Immature natural killer cell (primary cell): ENCODE data around the gene NARF. TPM values are rescaled to one million over a fixed set of nuclear protein-coding genes. Genes with fewer than 3 reads are reported as not detected.
"Not testable (repeated sequence)": the region's sequence is repeated elsewhere in the genome, so short reads cannot be mapped to it uniquely, and the experiment has no call there.

ENCODE experiments used
- DNase-seq, 3 donors: peaks; one replicate each; pipeline ENCODE4 v3.0.0; 2022; ENCODE audit warnings: mixed read lengths in 1 of 3
- H3K27ac Mint-ChIP-seq, 6 donors: one replicate each; pipeline ENCODE4 v1.8.0; 2020; ENCODE audit warnings: mixed read lengths in 6 of 6, mild to moderate bottlenecking in 5 of 6, inconsistent platforms in 4 of 6, moderate library complexity in 3 of 6
- H3K27me3 Mint-ChIP-seq, 3 donors: one replicate each; pipeline ENCODE4 v1.8.0; 2020 to 2021; ENCODE audit warnings: low read depth in 3 of 3, mild to moderate bottlenecking in 3 of 3, mixed read lengths in 3 of 3, moderate library complexity in 3 of 3, inconsistent platforms in 1 of 3
- H3K36me3 Mint-ChIP-seq, 3 donors: one replicate each; pipeline ENCODE4 v1.8.0; 2020; ENCODE audit warnings: mixed read lengths in 3 of 3, inconsistent platforms in 2 of 3, mild to moderate bottlenecking in 2 of 3
- H3K4me1 Mint-ChIP-seq, 2 donors: one replicate each; pipeline ENCODE4 v1.8.0; 2020; ENCODE audit warnings: inconsistent platforms in 2 of 2, mild to moderate bottlenecking in 2 of 2, mixed read lengths in 2 of 2, moderate library complexity in 1 of 2
- H3K4me3 Mint-ChIP-seq, 5 donors: one replicate each; pipeline ENCODE4 v1.8.0; 2020; ENCODE audit warnings: mild to moderate bottlenecking in 5 of 5, mixed read lengths in 5 of 5, inconsistent platforms in 3 of 5, moderate library complexity in 3 of 5
- H3K9me3 Mint-ChIP-seq, 6 donors: one replicate each; pipeline ENCODE4 v1.8.0; 2020; ENCODE audit warnings: mild to moderate bottlenecking in 6 of 6, mixed read lengths in 6 of 6, inconsistent platforms in 4 of 6, moderate library complexity in 3 of 6
- polyA plus RNA-seq, 3 donors: library from polyadenylated mRNA; unstranded; fragments of 300-500 nt; fragmentation: Illumina TruSeq; gene quantifications; one replicate each; pipeline ENCODE4 v1.2.3, GENCODE V29; 2021

The NARF gene
- polyA plus RNA-seq: 100 to 1,000 TPM; 149 to 192 (median 179) TPM

GRCh38 chr17:82458179-82458884 lies at the start of gene NARF:
Gene NARF, plus strand, starts transcription at chr17:82458741. Its CDS starts 63 bp downstream, at chr17:82458804.
- Mint-ChIP-seq H3K4me3 (peak within 1 kb of the TSS; percentile 93 to 98 (median 96)), H3K4me1 (peaks cover 28 to 34% of the 10 kb centered on the region in 2 donors), H3K36me3 (peaks cover 7 to 16% (median 8%) of the 10 kb centered on the region in 3 donors)

GRCh38 chr17:82408938-82409318 lies 49.6 kb upstream of the NARF start:
- DNase-seq: no peak
- Mint-ChIP-seq H3K27ac (no peak overlapping the region), H3K27me3 (peaks cover 0 to 2% (median 2%) of the 10 kb centered on the region in 3 donors), H3K4me3 (no peak overlapping the region), H3K36me3 (peaks cover 0 to 17% (median 12%) of the 10 kb centered on the region in 3 donors), H3K4me1 (peaks cover 0 to 7% of the 10 kb centered on the region in 2 donors), H3K9me3 (no peaks in the 10 kb centered on the region)

More at GRCh38 chr17:82458179-82458884, at the start of gene NARF:
- peak within 1 kb of the TSS; percentile 98 to 100 (median 99) for H3K27ac Mint-ChIP-seq
- H3K27me3 Mint-ChIP-seq: peaks cover 18 to 28% (median 22%) of the 10 kb centered on the region in 3 donors
- H3K9me3 Mint-ChIP-seq: no peaks in the 10 kb centered on the region
- DNase-seq: peak; percentile 97 to 99 (median 98)

DNA sequence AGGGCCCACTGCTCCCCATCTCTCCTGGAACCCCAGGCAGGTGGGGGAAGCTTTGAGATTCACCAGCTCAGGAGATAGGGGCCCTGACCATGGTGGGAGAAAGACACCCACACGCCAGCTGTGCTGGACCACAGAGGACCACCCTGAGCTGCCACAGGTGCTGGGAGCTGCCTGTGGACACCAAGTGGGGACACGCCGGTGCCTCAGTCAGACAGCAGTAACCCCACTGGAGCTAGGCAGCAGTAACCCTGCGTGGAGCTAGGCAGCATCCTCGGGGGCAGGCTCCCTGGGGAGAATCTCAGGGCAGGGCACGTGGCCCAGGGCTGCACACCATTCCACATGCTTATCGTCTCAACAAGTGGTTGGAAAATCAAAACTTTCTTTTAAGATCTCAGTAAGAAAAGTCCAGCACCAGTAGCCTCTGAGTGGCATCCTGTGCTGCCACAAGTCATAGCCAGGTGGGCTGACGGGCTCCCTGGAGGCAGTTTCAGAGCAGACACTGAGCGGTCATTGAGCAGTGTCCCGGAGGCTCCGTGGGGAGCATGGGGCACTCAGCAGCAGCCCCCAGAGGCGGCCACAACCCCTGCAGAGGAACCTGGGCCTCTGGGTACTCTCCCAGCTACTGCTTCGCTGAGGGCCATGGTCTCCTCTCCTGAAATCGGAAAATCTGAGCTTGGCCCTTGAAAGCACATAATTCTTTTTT lies 48.4 kb upstream of the NARF start:
- no peak overlapping the region for H3K4me3 Mint-ChIP-seq
- H3K4me1 Mint-ChIP-seq: peaks cover 11 to 16% of the 10 kb centered on the region in 2 donors
- peaks cover 0 to 2% (median 2%) of the 10 kb centered on the region in 3 donors for H3K27me3 Mint-ChIP-seq
- H3K9me3 Mint-ChIP-seq: no peaks in the 10 kb centered on the region
- H3K27ac Mint-ChIP-seq: no peak overlapping the region
- no peak for DNase-seq
- H3K36me3 Mint-ChIP-seq: peaks cover 0 to 21% (median 12%) of the 10 kb centered on the region in 3 donors

DNA sequence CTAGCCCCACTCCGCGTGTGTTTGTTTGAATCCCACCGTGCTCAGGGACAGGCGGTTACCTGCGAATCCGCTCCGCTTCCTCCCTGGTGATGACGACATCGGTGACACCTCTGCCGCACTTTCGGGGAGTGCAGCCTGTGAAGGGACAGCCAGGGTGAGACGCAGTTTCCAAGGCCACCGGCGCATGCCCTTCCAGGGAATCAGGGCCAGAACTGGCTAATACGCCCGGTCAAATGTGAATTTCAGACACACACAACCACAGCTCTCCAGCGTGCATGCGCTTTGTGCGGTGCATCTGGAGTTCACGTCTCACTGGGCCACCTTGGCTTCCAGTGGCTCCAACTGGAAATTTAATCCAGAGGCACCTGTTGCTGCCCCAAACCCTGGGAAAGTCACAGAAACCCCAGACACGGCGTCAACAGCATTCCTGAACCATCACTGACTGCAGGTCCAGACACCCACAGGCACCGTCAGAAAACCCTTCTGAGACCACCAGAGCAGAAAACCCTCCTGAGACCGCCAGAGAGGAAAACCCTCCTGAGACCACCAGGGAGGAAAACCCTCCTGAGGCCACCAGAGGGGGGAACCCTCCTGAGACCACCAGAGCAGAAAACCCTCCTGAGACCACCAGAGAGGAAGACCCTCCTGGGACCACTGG lies 47.0 kb upstream of the NARF start:
- H3K27me3 Mint-ChIP-seq: peaks cover 0 to 2% (median 2%) of the 10 kb centered on the region in 3 donors
- H3K27ac Mint-ChIP-seq: no peak overlapping the region
- no peak for DNase-seq
- peaks cover 12 to 17% of the 10 kb centered on the region in 2 donors for H3K4me1 Mint-ChIP-seq
- H3K4me3 Mint-ChIP-seq: no peak overlapping the region
- H3K36me3 Mint-ChIP-seq: peaks cover 0 to 16% (median 12%) of the 10 kb centered on the region in 3 donors
- no peaks in the 10 kb centered on the region for H3K9me3 Mint-ChIP-seq

GRCh38 chr17:82412081-82412480 lies 46.5 kb upstream of the NARF start:
- H3K9me3 Mint-ChIP-seq: not testable (repeated sequence)

GRCh38 chr17:82412535-82413520 lies 45.7 kb upstream of the NARF start:
- no peak overlapping the region for H3K4me3 Mint-ChIP-seq
- DNase-seq: no peak
- peaks cover 0 to 14% (median 12%) of the 10 kb centered on the region in 3 donors for H3K36me3 Mint-ChIP-seq
- peaks cover 0 to 4% (median 2%) of the 10 kb centered on the region in 3 donors for H3K27me3 Mint-ChIP-seq
- no peak overlapping the region for H3K27ac Mint-ChIP-seq
- H3K4me1 Mint-ChIP-seq: peaks cover 17% of the 10 kb centered on the region in 2 donors
- no peaks in the 10 kb centered on the region for H3K9me3 Mint-ChIP-seq

More at GRCh38 chr17:82412081-82412480, 46.5 kb upstream of the NARF start:
- not testable (repeated sequence) for H3K27ac Mint-ChIP-seq, DNase-seq, H3K27me3 Mint-ChIP-seq, H3K4me3 Mint-ChIP-seq
- peaks cover 12 to 17% of the 10 kb centered on the region in 2 donors for H3K4me1 Mint-ChIP-seq
- peaks cover 0 to 16% (median 12%) of the 10 kb centered on the region in 3 donors for H3K36me3 Mint-ChIP-seq

- H3K36me3 Mint-ChIP-seq: peaks cover under 1 to 6% (median 4%) of the 10 kb centered on the region in 3 donors
- H3K27me3 Mint-ChIP-seq: peaks cover 0 to 8% (median 0%) of the 10 kb centered on the region in 3 donors
- peak overlapping the region in 1 of 6 donors; percentile 53 for H3K27ac Mint-ChIP-seq
- peaks cover 23 to 27% of the 10 kb centered on the region in 2 donors for H3K4me1 Mint-ChIP-seq
- DNase-seq: peak; percentile 64 to 68 (median 67)
- peak overlapping the region in 3 of 5 donors; percentile 19 to 34 (median 26) for H3K4me3 Mint-ChIP-seq
- H3K9me3 Mint-ChIP-seq: no peaks in the 10 kb centered on the region
Observed at GRCh38 chr17:82414548-82415281, 43.8 kb upstream of the NARF start.

- peak overlapping the region in 2 of 5 donors; percentile 9 to 19 for H3K4me3 Mint-ChIP-seq
Observed at GRCh38 chr17:82415336-82415735, 43.2 kb upstream of the NARF start.

DNA sequence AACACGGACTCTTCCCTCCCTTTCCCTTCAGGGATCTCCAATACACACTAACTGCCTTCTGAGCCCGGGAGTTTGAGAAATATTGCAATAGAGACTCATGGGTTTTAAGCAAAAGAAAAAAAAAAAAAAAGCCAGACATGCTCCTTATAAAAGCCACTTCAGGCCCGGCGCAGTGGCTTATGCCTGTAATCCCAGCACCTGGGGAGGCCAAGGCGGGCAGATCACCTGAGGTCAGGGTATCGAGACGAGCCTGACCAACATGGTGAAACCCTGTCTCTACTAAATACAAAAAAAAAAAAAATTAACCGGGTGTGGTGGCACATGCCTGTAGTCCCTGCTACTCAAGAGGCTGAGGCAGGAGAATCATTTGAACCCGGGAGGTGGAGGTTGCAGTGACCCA lies 42.8 kb upstream of the NARF start:
- peaks cover 4 to 12% (median 11%) of the 10 kb centered on the region in 3 donors for H3K36me3 Mint-ChIP-seq
- no peak for DNase-seq
- H3K4me1 Mint-ChIP-seq: peaks cover 29 to 34% of the 10 kb centered on the region in 2 donors
- no peak overlapping the region for H3K27ac Mint-ChIP-seq
- H3K27me3 Mint-ChIP-seq: peaks cover 0 to 8% (median 2%) of the 10 kb centered on the region in 3 donors
- H3K4me3 Mint-ChIP-seq: no peak overlapping the region
- H3K9me3 Mint-ChIP-seq: no peaks in the 10 kb centered on the region

More at GRCh38 chr17:82415336-82415735, 43.2 kb upstream of the NARF start:
- DNase-seq: no peak
- peaks cover 0 to 8% (median 2%) of the 10 kb centered on the region in 3 donors for H3K27me3 Mint-ChIP-seq
- peaks cover 4 to 11% (median 10%) of the 10 kb centered on the region in 3 donors for H3K36me3 Mint-ChIP-seq
- H3K9me3 Mint-ChIP-seq: no peaks in the 10 kb centered on the region
- peaks cover 29 to 33% of the 10 kb centered on the region in 2 donors for H3K4me1 Mint-ChIP-seq
- H3K27ac Mint-ChIP-seq: no peak overlapping the region

DNA sequence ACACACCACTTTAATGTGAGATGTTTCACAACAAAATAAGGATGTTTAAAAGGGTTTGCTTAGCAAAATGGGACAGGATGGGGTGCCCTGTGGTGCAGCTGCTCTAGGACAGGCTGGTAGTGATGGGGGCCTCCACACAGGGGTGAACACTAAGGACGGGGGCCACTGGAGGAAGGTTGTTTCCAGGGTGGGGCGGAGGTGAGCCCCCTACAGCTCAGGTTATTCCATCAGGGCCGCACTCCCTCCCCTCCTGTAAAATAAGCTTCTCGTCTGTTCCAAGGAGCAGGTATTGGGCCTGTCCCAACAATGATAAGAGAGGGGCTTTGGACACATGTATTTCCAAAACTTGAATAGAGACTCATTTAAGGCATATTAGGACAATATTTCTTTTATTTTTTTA lies 42.3 kb upstream of the NARF start:
- H3K4me1 Mint-ChIP-seq: peaks cover 29 to 34% of the 10 kb centered on the region in 2 donors
- DNase-seq: no peak
- peaks cover 0 to 8% (median 2%) of the 10 kb centered on the region in 3 donors for H3K27me3 Mint-ChIP-seq
- H3K4me3 Mint-ChIP-seq: no peak overlapping the region
- H3K36me3 Mint-ChIP-seq: peaks cover 4 to 16% (median 11%) of the 10 kb centered on the region in 3 donors
- H3K9me3 Mint-ChIP-seq: no peaks in the 10 kb centered on the region
- no peak overlapping the region for H3K27ac Mint-ChIP-seq

GRCh38 chr17:82416771-82417170 lies 41.8 kb upstream of the NARF start:
- H3K4me1 Mint-ChIP-seq: peaks cover 29 to 34% of the 10 kb centered on the region in 2 donors
- DNase-seq: no peak
- H3K36me3 Mint-ChIP-seq: peaks cover 7 to 21% (median 11%) of the 10 kb centered on the region in 3 donors
- no peak overlapping the region for H3K27ac Mint-ChIP-seq
- peaks cover 0 to 8% (median 2%) of the 10 kb centered on the region in 3 donors for H3K27me3 Mint-ChIP-seq
- no peaks in the 10 kb centered on the region for H3K9me3 Mint-ChIP-seq
- H3K4me3 Mint-ChIP-seq: peak overlapping the region in 1 of 5 donors; percentile 75
